ENCODE data around the gene ADGRA3. TPM values are rescaled to one million over a fixed set of nuclear protein-coding genes. Genes with fewer than 3 reads are reported as not detected.
"Not testable (repeated sequence)": the region's sequence is repeated elsewhere in the genome, so short reads cannot be mapped to it uniquely, and the experiment has no call there.

ADGRA3 gene
- total and polyA plus RNA-seq, 8 donors, result 17.6 to 67.1 (median 63.5) TPM

DNA sequence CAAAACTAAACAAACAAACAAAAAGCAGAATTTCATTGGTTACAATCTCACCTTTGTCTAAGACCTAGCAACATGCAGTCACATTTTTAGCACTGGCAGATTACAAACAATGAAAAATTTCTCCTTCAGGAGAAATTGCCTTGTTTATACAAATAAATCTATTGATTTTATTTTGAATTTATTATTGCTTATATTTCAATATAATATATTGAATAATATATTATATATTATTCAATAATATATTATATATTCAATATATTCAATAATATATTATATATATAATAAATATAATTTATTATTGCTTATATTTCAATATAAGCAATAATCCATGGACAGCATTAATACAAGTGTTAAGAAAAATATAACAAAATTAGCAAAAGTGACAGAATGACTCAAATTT lies 131.7 kb downstream of the ADGRA3 start:
- H3K36me3 ChIP-seq, result peaks cover 0 to 8% of the 10 kb centered on the region in 2 donors
- no peaks in the 10 kb centered on the region for H3K4me1 ChIP-seq
- H3K4me3 ChIP-seq, result no peak overlapping the region
- intact Hi-C loops (cut with DNase I), result loop anchor here in 1 of 2 donors (10.0 kb wide), 1 partner anchor 589 kb away; no protein-coding TSS in a partner anchor
- DNase-seq (no peak), ATAC-seq (no peak)
- TF ChIP-seq, protein P1, sequence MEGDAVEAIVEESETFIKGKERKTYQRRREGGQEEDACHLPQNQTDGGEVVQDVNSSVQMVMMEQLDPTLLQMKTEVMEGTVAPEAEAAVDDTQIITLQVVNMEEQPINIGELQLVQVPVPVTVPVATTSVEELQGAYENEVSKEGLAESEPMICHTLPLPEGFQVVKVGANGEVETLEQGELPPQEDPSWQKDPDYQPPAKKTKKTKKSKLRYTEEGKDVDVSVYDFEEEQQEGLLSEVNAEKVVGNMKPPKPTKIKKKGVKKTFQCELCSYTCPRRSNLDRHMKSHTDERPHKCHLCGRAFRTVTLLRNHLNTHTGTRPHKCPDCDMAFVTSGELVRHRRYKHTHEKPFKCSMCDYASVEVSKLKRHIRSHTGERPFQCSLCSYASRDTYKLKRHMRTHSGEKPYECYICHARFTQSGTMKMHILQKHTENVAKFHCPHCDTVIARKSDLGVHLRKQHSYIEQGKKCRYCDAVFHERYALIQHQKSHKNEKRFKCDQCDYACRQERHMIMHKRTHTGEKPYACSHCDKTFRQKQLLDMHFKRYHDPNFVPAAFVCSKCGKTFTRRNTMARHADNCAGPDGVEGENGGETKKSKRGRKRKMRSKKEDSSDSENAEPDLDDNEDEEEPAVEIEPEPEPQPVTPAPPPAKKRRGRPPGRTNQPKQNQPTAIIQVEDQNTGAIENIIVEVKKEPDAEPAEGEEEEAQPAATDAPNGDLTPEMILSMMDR (IDR thresholded peaks at IDR 0.05), result no peak
- no peak overlapping the region for H3K27ac ChIP-seq
- no peaks in the 10 kb centered on the region for H3K27me3 ChIP-seq
- H3K9me3 ChIP-seq, result no peaks in the 10 kb centered on the region

- not testable (repeated sequence) for H3K9me3 ChIP-seq, H3K4me3 ChIP-seq, H3K27ac ChIP-seq, DNase-seq, H3K4me1 ChIP-seq, H3K27me3 ChIP-seq, ATAC-seq, H3K36me3 ChIP-seq
- intact Hi-C loops (cut with DNase I), result loop anchor here in 1 of 2 donors (10.0 kb wide), 1 partner anchor 587 kb away; no protein-coding TSS in a partner anchor
Measured at GRCh38 chr4:22382216-22382615, 133.7 kb downstream of the ADGRA3 start.

DNA sequence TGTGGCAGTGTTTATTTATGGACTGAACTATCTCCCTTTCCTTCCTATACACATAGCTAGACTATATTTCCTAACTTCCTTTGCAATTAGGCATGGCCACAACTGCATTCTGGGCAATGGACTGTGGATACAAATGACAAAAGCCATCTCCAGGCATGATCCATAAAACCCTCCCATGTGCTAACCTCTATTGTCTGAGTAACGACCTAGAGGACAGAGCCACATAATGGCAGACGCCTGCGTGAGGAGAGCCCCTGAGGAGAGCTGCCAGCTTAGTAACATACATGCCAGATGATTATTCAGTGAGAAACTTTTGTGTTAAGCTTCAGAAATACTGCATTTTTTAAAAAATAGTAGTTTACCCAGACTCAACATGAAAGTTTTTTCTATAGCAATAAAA lies 142.9 kb downstream of the ADGRA3 start:
- H3K4me3 ChIP-seq, result no peak overlapping the region
- no peaks in the 10 kb centered on the region for H3K36me3 ChIP-seq
- no peak for DNase-seq
- no peaks in the 10 kb centered on the region for H3K4me1 ChIP-seq
- intact Hi-C loops (cut with DNase I), result no loop called here
- H3K27ac ChIP-seq, result no peak overlapping the region
- no peaks in the 10 kb centered on the region for H3K9me3 ChIP-seq
- TF ChIP-seq, protein P1 (IDR thresholded peaks at IDR 0.05), result no peak
- H3K27me3 ChIP-seq, result no peaks in the 10 kb centered on the region
- no peak for ATAC-seq

GRCh38 chr4:22369901-22370562 lies 145.8 kb downstream of the ADGRA3 start:
- peak in 1 of 4 donors; percentile 50 for DNase-seq
- no peaks in the 10 kb centered on the region for H3K9me3 ChIP-seq
- no peak overlapping the region for H3K4me3 ChIP-seq
- H3K27me3 ChIP-seq, result no peaks in the 10 kb centered on the region
- intact Hi-C loops (cut with DNase I), result no loop called here
- no peaks in the 10 kb centered on the region for H3K36me3 ChIP-seq
- TF ChIP-seq, protein P1 (IDR thresholded peaks at IDR 0.05), result no peak
- no peak for ATAC-seq
- H3K4me1 ChIP-seq, result no peaks in the 10 kb centered on the region
- H3K27ac ChIP-seq, result no peak overlapping the region

DNA sequence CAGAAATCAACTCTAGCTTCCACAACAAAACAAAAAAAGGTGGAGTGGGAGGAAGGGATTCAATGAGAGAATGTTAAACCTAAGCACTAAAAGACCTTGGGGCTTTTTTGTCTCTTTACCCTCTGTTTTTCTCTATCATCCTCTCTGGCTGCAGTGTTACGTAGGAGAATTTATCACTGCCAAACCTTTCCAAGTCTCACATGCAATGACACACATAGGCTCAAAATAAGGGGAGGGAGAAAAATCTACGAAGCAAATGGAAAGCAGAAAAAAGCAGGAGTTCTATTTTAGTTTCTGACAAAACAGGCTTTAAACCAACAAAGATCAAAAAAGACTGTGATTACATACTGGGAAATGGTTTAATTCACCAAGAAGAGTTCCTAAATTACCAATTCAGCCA lies 152.1 kb downstream of the ADGRA3 start:
- DNase-seq, result no peak
- TF ChIP-seq, protein P1 (IDR thresholded peaks at IDR 0.05), result no peak

DNA sequence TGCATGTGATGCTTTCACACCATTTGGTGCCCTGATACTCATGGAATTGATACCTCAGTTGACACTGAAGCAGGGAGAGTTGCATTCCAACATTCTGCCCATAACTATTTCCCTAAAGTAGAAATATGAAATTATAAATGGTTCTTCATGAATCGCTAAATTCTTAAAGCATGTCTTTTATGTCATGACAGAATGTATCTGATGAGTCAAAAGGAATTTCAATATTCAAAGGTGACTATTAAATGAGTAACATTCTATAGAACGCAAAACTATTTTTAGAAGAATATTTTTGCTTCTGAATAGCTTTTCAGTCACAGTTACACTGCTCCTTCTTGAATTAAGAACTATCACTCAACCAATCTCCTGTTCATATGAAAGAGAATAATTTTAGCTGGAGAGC lies 152.8 kb downstream of the ADGRA3 start:
- H3K36me3 ChIP-seq, result no peaks in the 10 kb centered on the region
- TF ChIP-seq, protein P1 (IDR thresholded peaks at IDR 0.05), result no peak
- DNase-seq (no peak), ATAC-seq (no peak)
- no peaks in the 10 kb centered on the region for H3K9me3 ChIP-seq
- no peak overlapping the region for H3K4me3 ChIP-seq
- no peaks in the 10 kb centered on the region for H3K27me3 ChIP-seq
- H3K27ac ChIP-seq, result no peak overlapping the region
- H3K4me1 ChIP-seq, result no peaks in the 10 kb centered on the region
- intact Hi-C loops (cut with DNase I), result no loop called here

More for the DNA sequence above, 152.1 kb downstream of the ADGRA3 start:
- intact Hi-C loops (cut with DNase I), result no loop called here
- H3K4me1 ChIP-seq, result no peaks in the 10 kb centered on the region
- no peak overlapping the region for H3K4me3 ChIP-seq
- no peak overlapping the region for H3K27ac ChIP-seq
- H3K36me3 ChIP-seq, result no peaks in the 10 kb centered on the region
- H3K9me3 ChIP-seq, result no peaks in the 10 kb centered on the region
- no peak for ATAC-seq
- no peaks in the 10 kb centered on the region for H3K27me3 ChIP-seq

All from left lung (tissue), 10 donors.